Peyer's patch (tissue), 4 donors: ENCODE results near the gene ZNF205.

Experiments
- CTCF ChIP-seq, 6 experiments: fragments of 450-650 bp in 4 of 6; fragments of 200-600 bp in 2 of 6; sonication (generic) in 1 of 6; IDR thresholded peaks; one replicate each; pipeline ENCODE4 v1.5.1; 2017 to 2019; ENCODE audit warnings: antibody characterized with exemption in 6 of 6, mild to moderate bottlenecking in 3 of 6, moderate library complexity in 1 of 6
- POLR2A ChIP-seq, 2 donors: fragments of 450-650 bp; IDR thresholded peaks; one replicate each; pipeline ENCODE4 v1.5.1; 2017; ENCODE audit warnings: antibody characterized with exemption in 2 of 2, mild to moderate bottlenecking in 2 of 2, moderate library complexity in 2 of 2

GRCh38 chr16:3143598-3144320, 31.4 kb downstream of the ZNF205 start:
- TF ChIP-seq CTCF (IDR thresholded peaks at IDR 0.05) = peak in 2 of 6 experiments; percentile 11 to 29
- peak; percentile 73 to 78 for TF ChIP-seq POLR2A (IDR thresholded peaks at IDR 0.05)
